Parathyroid adenoma (tissue), 2 donors: ENCODE results near the gene DPF3.

ENCODE experiments used
- H2AFZ ChIP-seq: fragments of 300-600 bp; sonication (generic); one replicate; pipeline ENCODE4 v1.7.0; 2017; ENCODE audit warnings: antibody characterized with exemption, mild to moderate bottlenecking
- H3K27ac ChIP-seq: fragments of 300-600 bp; sonication (generic); one replicate; pipeline ENCODE4 v1.7.0; 2017
- H3K27me3 ChIP-seq: fragments of 300-600 bp; sonication (generic); one replicate; pipeline ENCODE4 v1.7.0; 2017; ENCODE audit warnings: low read length; ENCODE audit not compliant: control insufficient read depth, insufficient read depth
- H3K36me3 ChIP-seq: fragments of 300-600 bp; sonication (generic); one replicate; pipeline ENCODE4 v1.7.0; 2017; ENCODE audit warnings: low read length; ENCODE audit not compliant: control insufficient read depth, insufficient read depth
- H3K4me1 ChIP-seq: fragments of 300-600 bp; sonication (generic); one replicate; pipeline ENCODE4 v1.7.0; 2017; ENCODE audit warnings: control low read depth
- H3K4me2 ChIP-seq: fragments of 300-600 bp; sonication (generic); one replicate; pipeline ENCODE4 v1.7.0; 2017; ENCODE audit warnings: low read length
- H3K4me3 ChIP-seq: fragments of 300-600 bp; sonication (generic); one replicate; pipeline ENCODE4 v1.7.0; 2017; ENCODE audit warnings: low read depth, low read length
- H3K79me2 ChIP-seq: fragments of 300-600 bp; sonication (generic); one replicate; pipeline ENCODE4 v1.7.0; 2017; ENCODE audit warnings: control low read depth
- H3K9ac ChIP-seq: fragments of 300-600 bp; sonication (generic); one replicate; pipeline ENCODE4 v1.7.0; 2017; ENCODE audit warnings: mild to moderate bottlenecking
- H3K9me3 ChIP-seq: fragments of 300-600 bp; sonication (generic); one replicate; pipeline ENCODE4 v1.7.0; 2017; ENCODE audit warnings: low read length; ENCODE audit not compliant: control insufficient read depth
- CTCF ChIP-seq: fragments of 300-600 bp; sonication (generic); IDR thresholded peaks from one replicate; pipeline ENCODE4 v1.7.0; 2017; ENCODE audit warnings: antibody characterized with exemption, mild to moderate bottlenecking
- donor health status: primary hyperparathyroidism.

DPF3 gene

DNA sequence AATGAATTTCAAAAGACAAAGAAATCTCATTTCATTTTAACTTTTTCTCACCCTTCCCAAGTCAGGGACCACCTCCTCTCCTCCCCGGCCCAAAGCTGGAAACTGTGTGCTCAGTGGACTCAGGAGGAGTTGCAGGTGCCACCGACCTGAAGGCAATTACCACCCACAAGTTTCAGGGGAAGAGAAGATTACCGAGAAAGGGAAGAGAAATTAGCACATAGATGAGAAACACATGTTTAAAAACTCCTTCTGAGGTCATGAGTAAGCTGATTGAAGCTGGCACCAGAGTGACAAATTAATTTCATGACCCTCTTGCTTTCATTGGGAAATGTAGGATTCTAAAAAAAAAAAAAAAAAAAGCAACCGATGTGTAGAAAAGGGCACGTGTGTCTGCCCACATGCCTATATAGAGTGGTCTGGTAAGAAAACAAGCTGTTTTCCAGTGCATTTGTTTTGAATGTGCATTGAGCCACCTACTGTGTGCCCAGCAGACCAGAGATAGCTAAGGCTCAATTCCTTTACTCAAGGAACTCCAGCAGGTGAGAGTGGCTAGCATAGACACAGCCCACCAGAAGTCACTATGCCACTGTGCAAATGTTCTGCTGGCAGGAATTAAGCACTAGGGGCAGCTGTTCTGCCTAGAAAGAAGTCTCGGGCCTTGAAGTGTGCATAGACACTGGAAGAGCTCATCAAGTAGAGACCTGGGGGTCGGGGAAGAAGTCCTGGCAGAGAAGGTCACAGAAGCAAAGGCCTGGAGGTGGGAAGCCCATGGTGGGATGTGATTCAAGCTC lies 30.5 kb downstream of the DPF3 start:
- H3K27ac ChIP-seq, result no peak overlapping the region
- H3K4me1 ChIP-seq, result no peaks in the 10 kb centered on the region
- H2AFZ ChIP-seq, result no peak overlapping the region
- no peak overlapping the region for H3K9ac ChIP-seq
- H3K27me3 ChIP-seq, result no peaks in the 10 kb centered on the region
- no peak overlapping the region for H3K4me3 ChIP-seq
- H3K36me3 ChIP-seq, result no peaks in the 10 kb centered on the region
- no peaks in the 10 kb centered on the region for H3K9me3 ChIP-seq
- peaks cover under 1% of the 10 kb centered on the region for H3K79me2 ChIP-seq
- no peak overlapping the region for H3K4me2 ChIP-seq
- TF ChIP-seq CTCF, result no peak

GRCh38 chr14:72856530-72857266 lies 37.2 kb downstream of the DPF3 start:
- Histone ChIP-seq H3K79me2 (no peaks in the 10 kb centered on the region), H2AFZ (no peak overlapping the region), H3K9ac (no peak overlapping the region), H3K27ac (no peak overlapping the region), H3K4me1 (no peaks in the 10 kb centered on the region), H3K4me2 (no peak overlapping the region), H3K36me3 (no peaks in the 10 kb centered on the region), H3K27me3 (no peaks in the 10 kb centered on the region), H3K9me3 (no peaks in the 10 kb centered on the region), H3K4me3 (no peak overlapping the region)
- TF ChIP-seq CTCF, result no peak

- no peaks in the 10 kb centered on the region for H3K4me1 ChIP-seq
- H2AFZ ChIP-seq, result no peak overlapping the region
- H3K4me3 ChIP-seq, result no peak overlapping the region
- H3K27me3 ChIP-seq, result no peaks in the 10 kb centered on the region
- no peak for TF ChIP-seq CTCF
- no peaks in the 10 kb centered on the region for H3K9me3 ChIP-seq
- H3K9ac ChIP-seq, result no peak overlapping the region
- no peaks in the 10 kb centered on the region for H3K36me3 ChIP-seq
- no peak overlapping the region for H3K4me2 ChIP-seq
- no peak overlapping the region for H3K27ac ChIP-seq
- H3K79me2 ChIP-seq, result no peaks in the 10 kb centered on the region
Observed at GRCh38 chr14:72855913-72856312, 38.0 kb downstream of the DPF3 start.

GRCh38 chr14:72852194-72852593 lies 41.7 kb downstream of the DPF3 start:
- no peak overlapping the region for H3K27ac ChIP-seq
- no peaks in the 10 kb centered on the region for H3K9me3 ChIP-seq
- no peak overlapping the region for H3K4me2 ChIP-seq
- H3K4me1 ChIP-seq, result no peaks in the 10 kb centered on the region
- no peak overlapping the region for H3K4me3 ChIP-seq
- no peaks in the 10 kb centered on the region for H3K79me2 ChIP-seq
- no peak for TF ChIP-seq CTCF
- H3K27me3 ChIP-seq, result no peaks in the 10 kb centered on the region
- H3K36me3 ChIP-seq, result no peaks in the 10 kb centered on the region
- no peak overlapping the region for H3K9ac ChIP-seq
- H2AFZ ChIP-seq, result no peak overlapping the region
